A673 (cell line): ENCODE results near the gene MS4A18.

ENCODE experiments used
- CTCF ChIP-seq: fragments of 300-800, 200-600 bp; sonication (generic); conservative IDR thresholded peaks from 2 replicates; pipeline ENCODE4 v1.5.1; 2017; ENCODE audit warnings: low read depth, mild to moderate bottlenecking, antibody characterized with exemption, low read length, moderate library complexity, mixed read lengths
- EZH2 ChIP-seq: fragments of 200-600 bp; sonication (generic); IDR thresholded peaks from 2 replicates; pipeline ENCODE4 v1.6.1; 2017; ENCODE audit warnings: borderline replicate concordance, low read depth, mild to moderate bottlenecking, mixed read lengths, antibody characterized with exemption, low read length; ENCODE audit not compliant: poor library complexity, severe bottlenecking

DNA sequence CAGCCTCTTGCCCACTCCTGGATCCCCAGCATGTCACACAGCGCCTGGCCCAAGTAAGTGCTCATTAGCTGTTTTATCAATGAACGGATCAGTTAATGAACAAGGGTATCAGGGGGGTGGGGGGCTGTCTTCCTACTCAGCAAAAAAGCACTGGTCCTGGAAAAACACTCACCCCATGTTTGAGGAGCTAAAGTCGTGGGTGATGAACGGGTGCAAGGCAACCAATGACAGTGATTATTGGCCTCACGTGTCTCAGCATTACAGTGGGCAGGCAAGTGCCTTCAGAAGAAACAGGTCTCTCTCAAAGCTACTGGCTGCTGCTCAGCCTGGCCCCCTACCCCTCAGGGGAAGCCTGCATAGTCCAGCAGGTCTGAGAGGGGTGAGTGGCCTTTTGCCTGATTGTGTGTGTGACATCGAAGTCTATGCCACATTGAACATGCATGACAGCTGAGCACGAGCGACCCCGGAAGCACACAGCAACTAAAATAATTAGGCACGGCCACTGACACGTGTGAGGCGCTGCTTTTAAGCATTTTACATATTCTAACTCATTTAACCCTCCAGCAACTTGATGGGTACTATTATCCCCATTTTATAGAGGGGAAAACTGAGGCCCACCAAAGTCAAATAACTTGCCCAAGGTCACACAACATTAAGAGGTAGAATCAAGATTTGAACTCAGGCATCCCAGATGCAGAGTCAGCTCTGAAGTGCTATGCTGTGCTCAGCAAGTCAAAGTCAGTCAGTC lies 58.0 kb downstream of the MS4A18 start:
- no peak for TF ChIP-seq CTCF
- TF ChIP-seq EZH2: no peak
